BJ (cell line): ENCODE measurements around the gene ALOXE3. TPM values are rescaled to one million over a fixed set of nuclear protein-coding genes. Genes with fewer than 3 reads are reported as not detected.

ENCODE experiments used
- CTCF ChIA-PET: fragments of 350-600 bp; formaldehyde crosslinking; extraction: SDS; loops from one replicate; lab custom pipeline; 2021; ENCODE audit warnings: antibody characterized with exemption, inconsistent platforms; lab: Yijun Ruan, JAX
- POLR2A ChIA-PET: fragments of 300-600 bp; sonication (Branson Sonifier 250); formaldehyde crosslinking; extraction: SDS; loops from one replicate; lab custom pipeline; 2021; ENCODE audit warnings: antibody characterized with exemption; lab: Charles Lee
- DNase-seq: peaks from one replicate; pipeline ENCODE4 v3.0.0-alpha.2; 2011; ENCODE audit warnings: low read depth
- H3K27me3 ChIP-seq: 2 replicates; pipeline ENCODE4 v1.6.0; 2011; ENCODE audit warnings: low read length; ENCODE audit not compliant: control insufficient read depth, insufficient read depth
- H3K36me3 ChIP-seq: 2 replicates; pipeline ENCODE4 v1.5.1; 2011; ENCODE audit warnings: low read length; ENCODE audit not compliant: control insufficient read depth, insufficient read depth
- H3K4me3 ChIP-seq: 2 replicates; pipeline ENCODE4 v1.5.1; 2011; ENCODE audit warnings: low read depth, mild to moderate bottlenecking, control low read depth, low read length
- polyA plus RNA-seq: library from polyadenylated mRNA; depleted of rRNA; stranded (reverse); fragments of >200 nt; gene quantifications from 2 replicates; pipeline ENCODE4 v1.2.3, GENCODE V29; 2011
- TF ChIP-seq, protein P1 (sequence below): IDR thresholded peaks from 2 replicates; pipeline ENCODE4 v1.5.1; 2011; ENCODE audit warnings: low read depth, mild to moderate bottlenecking, control low read depth, inconsistent platforms, low read length, moderate library complexity; ENCODE audit not compliant: insufficient read depth

The ALOXE3 gene
- polyA plus RNA-seq, 1 experiment: 0.10 TPM

DNA sequence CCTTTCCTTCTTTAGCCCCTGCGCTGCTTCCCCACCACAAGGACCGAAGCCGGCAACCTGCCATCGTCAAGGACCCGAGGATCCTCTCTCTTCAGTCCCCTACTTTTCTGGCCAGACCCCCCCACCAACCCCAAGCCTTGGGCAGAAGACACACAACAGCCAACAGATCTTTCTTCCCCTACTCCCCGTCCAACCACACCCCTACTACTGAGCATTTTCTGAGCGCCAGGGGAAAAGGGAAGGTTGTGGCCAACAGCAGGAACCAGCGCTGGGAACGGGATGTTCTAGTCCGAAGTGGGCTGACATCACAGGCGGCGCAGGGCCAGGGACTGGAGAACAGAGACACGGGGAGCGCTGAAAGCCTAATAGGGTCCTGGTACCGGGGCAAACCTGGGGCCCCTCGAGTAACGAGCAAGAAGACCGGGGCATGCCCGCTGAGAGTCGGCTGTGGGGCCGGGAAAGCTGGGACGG, 33.4 kb upstream of the ALOXE3 start:
- ChIA-PET CTCF (interaction anchor here (0.5 to 1.3 kb wide), 5 partner anchors 14 to 301 kb away, joined by 3 to 6 read pairs (median 5); partner anchors contain the start of gene CTC1), POLR2A (interaction anchor here (1.0 kb wide), 1 partner anchor 21 kb away, joined by 4 read pairs; no protein-coding TSS in a partner anchor)
- H3K36me3 ChIP-seq: peaks cover 28% of the 10 kb centered on the region
- TF ChIP-seq, protein P1, sequence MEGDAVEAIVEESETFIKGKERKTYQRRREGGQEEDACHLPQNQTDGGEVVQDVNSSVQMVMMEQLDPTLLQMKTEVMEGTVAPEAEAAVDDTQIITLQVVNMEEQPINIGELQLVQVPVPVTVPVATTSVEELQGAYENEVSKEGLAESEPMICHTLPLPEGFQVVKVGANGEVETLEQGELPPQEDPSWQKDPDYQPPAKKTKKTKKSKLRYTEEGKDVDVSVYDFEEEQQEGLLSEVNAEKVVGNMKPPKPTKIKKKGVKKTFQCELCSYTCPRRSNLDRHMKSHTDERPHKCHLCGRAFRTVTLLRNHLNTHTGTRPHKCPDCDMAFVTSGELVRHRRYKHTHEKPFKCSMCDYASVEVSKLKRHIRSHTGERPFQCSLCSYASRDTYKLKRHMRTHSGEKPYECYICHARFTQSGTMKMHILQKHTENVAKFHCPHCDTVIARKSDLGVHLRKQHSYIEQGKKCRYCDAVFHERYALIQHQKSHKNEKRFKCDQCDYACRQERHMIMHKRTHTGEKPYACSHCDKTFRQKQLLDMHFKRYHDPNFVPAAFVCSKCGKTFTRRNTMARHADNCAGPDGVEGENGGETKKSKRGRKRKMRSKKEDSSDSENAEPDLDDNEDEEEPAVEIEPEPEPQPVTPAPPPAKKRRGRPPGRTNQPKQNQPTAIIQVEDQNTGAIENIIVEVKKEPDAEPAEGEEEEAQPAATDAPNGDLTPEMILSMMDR: no peak
- DNase-seq: no peak
- peak overlapping the region; percentile 63 for H3K4me3 ChIP-seq
- H3K27me3 ChIP-seq: no peaks in the 10 kb centered on the region

- TF ChIP-seq, protein P1: no peak
- H3K27me3 ChIP-seq: no peaks in the 10 kb centered on the region
- POLR2A ChIA-PET: interaction anchor here (1.0 kb wide), 1 partner anchor 22 kb away, joined by 4 read pairs; no protein-coding TSS in a partner anchor
- DNase-seq: no peak
- peaks cover 33% of the 10 kb centered on the region for H3K36me3 ChIP-seq
- peak overlapping the region; percentile 63 for H3K4me3 ChIP-seq
- CTCF ChIA-PET: interaction anchor here (0.8 to 1.6 kb wide), 4 partner anchors 9 to 97 kb away, joined by 3 to 6 read pairs (median 5); partner anchors contain the start of gene CTC1
These were observed 32.9 kb upstream of the ALOXE3 start for GRCh38 chr17:8151120-8151640.

DNA sequence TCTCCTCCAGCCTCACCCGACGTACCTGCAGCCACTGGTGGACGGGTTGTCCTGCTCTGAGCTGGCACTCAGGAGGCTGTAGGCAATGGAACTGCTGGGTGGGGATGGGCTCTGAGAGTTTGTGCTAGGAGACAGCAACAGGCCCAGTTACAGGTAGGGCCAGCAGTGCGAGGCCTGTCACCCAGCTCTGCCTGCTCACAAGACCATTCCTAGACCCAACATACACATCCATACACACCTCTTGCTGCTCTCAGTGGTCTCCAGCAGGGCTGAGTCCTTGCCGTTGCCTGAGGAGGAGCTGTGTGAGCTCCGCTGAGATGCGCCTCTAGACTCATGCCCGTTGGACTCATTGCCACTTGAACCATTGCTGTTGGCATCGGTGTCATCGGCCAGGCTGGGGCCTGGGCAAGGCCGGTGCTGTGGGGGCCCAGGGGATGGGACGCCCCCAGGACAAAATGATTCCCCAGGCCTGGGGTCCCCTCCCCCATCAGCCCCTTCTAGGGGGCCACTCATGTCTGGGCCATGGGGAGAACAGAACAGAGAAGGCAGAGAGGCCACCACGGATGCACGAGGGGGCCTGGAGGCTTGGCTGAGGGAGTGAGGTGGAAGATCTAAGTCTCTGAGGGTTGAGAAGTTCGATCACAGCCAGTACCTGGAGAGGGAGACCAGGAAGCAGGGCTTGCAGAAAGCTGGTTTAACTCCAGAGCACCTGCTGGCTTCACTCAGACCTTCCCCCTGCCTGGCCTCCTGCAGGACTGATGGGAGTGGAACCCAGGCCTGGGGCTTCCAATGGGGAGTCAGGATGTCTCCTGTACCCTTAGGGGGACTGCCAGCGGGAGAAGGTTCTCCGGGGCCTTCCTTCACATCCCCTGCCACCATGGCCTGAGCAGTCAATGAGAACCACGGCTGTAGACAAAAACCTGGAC, 32.1 kb upstream of the ALOXE3 start:
- POLR2A ChIA-PET: interaction anchor here (1.0 kb wide), 1 partner anchor 23 kb away, joined by 4 read pairs; no protein-coding TSS in a partner anchor
- no peaks in the 10 kb centered on the region for H3K27me3 ChIP-seq
- TF ChIP-seq, protein P1: no peak
- H3K4me3 ChIP-seq: peak overlapping the region; percentile 63
- CTCF ChIA-PET: interaction anchor here (0.8 to 1.6 kb wide), 4 partner anchors 10 to 97 kb away, joined by 3 to 6 read pairs (median 5); partner anchors contain the start of gene CTC1
- no peak for DNase-seq
- H3K36me3 ChIP-seq: peaks cover 39% of the 10 kb centered on the region

- no peak for DNase-seq
- peaks cover 43% of the 10 kb centered on the region for H3K36me3 ChIP-seq
- POLR2A ChIA-PET: no interaction called here
- H3K4me3 ChIP-seq: no peak overlapping the region
- CTCF ChIA-PET: interaction anchor here (1.6 kb wide), 1 partner anchor 9 kb away, joined by 5 read pairs; no protein-coding TSS in a partner anchor
- TF ChIP-seq, protein P1: no peak
- H3K27me3 ChIP-seq: no peaks in the 10 kb centered on the region
These were observed 31.3 kb upstream of the ALOXE3 start for GRCh38 chr17:8149419-8150193.
